HG03103 (cell line): ENCODE measurements around the gene CELF2.
"Not testable (repeated sequence)": the region's sequence is repeated elsewhere in the genome, so short reads cannot be mapped to it uniquely, and the experiment has no call there.

Experiments
- ATAC-seq: cut with Tn5 transposase; IDR thresholded peaks from one replicate; pipeline ENCODE4 v1.9.1; 2021; ENCODE audit warnings: low read depth; ENCODE audit not compliant: unreplicated experiment

Gene CELF2

GRCh38 chr10:11118686-11119085 lies 101.0 kb downstream of the CELF2 start:
- ATAC-seq: no peak

GRCh38 chr10:11119843-11120242 lies 102.2 kb downstream of the CELF2 start:
- no peak for ATAC-seq

GRCh38 chr10:11120711-11121110 lies 103.0 kb downstream of the CELF2 start:
- ATAC-seq: no peak

GRCh38 chr10:11123892-11124291 lies 106.2 kb downstream of the CELF2 start:
- ATAC-seq: not testable (repeated sequence)

- ATAC-seq: no peak
Observed at GRCh38 chr10:11125004-11125403, 107.3 kb downstream of the CELF2 start.

- not testable (repeated sequence) for ATAC-seq
Observed at GRCh38 chr10:11127017-11127416, 109.3 kb downstream of the CELF2 start.

- no peak for ATAC-seq
Observed at GRCh38 chr10:11131112-11131639, 113.5 kb downstream of the CELF2 start.

- ATAC-seq: no peak
Observed at GRCh38 chr10:11134411-11134810, 116.7 kb downstream of the CELF2 start.

GRCh38 chr10:11135709-11136108 lies 118.0 kb downstream of the CELF2 start:
- ATAC-seq: no peak

GRCh38 chr10:11138314-11139033 lies 120.8 kb downstream of the CELF2 start:
- ATAC-seq: no peak

- ATAC-seq: no peak
Observed at GRCh38 chr10:11140963-11141362, 123.3 kb downstream of the CELF2 start.

- no peak for ATAC-seq
Observed at GRCh38 chr10:11141571-11142091, 124.0 kb downstream of the CELF2 start.

- ATAC-seq: no peak
Observed at GRCh38 chr10:11142777-11143176, 125.1 kb downstream of the CELF2 start.

- no peak for ATAC-seq
Observed at GRCh38 chr10:11143242-11143641, 125.6 kb downstream of the CELF2 start.

- peak; percentile 15 for ATAC-seq
Observed at GRCh38 chr10:11144626-11145494, 127.2 kb downstream of the CELF2 start.

- ATAC-seq: peak; percentile 85
Observed at GRCh38 chr10:11145495-11145855, 127.8 kb downstream of the CELF2 start.

- ATAC-seq: no peak
Observed at GRCh38 chr10:11146402-11147171, 128.9 kb downstream of the CELF2 start.

- ATAC-seq: no peak
Observed at GRCh38 chr10:11147722-11148121, 130.1 kb downstream of the CELF2 start.

- ATAC-seq: no peak
Observed at GRCh38 chr10:11148142-11149028, 130.7 kb downstream of the CELF2 start.

- ATAC-seq: no peak
Observed at GRCh38 chr10:11149807-11150141, 132.1 kb downstream of the CELF2 start.
